Aorta (tissue), 5 donors: ENCODE results near the gene CAMK2G. TPM values are rescaled to one million over a fixed set of nuclear protein-coding genes. Genes with fewer than 3 reads are reported as not detected.
A peak's percentile ranks its signal among the peaks of the same experiment; 100 is the strongest.

Experiments
- ATAC-seq: fragments of 200-7000 bp; cut with Tn5 transposase; one replicate; pipeline ENCODE4 v1.9.1; 2022; ENCODE audit warnings: moderate library complexity; ENCODE audit not compliant: low FRiP score
- DNase-seq, 2 donors: peaks; one replicate each; pipeline ENCODE4 v3.0.0-alpha.2; 2020
- H3K27ac ChIP-seq, 2 donors: one replicate each; pipeline ENCODE4 v1.5.1; 2013; ENCODE audit warnings: low read length in 2 of 2, mild to moderate bottlenecking in 2 of 2, moderate library complexity in 2 of 2, control low read depth in 1 of 2, inconsistent platforms in 1 of 2, low read depth in 1 of 2
- H3K27me3 ChIP-seq, 2 donors: one replicate each; pipeline ENCODE4 v1.6.1; 2013; ENCODE audit warnings: control low read depth in 1 of 2, low read length in 1 of 2, mild to moderate bottlenecking in 1 of 2, moderate library complexity in 1 of 2; ENCODE audit not compliant: insufficient read depth in 2 of 2, control insufficient read depth in 1 of 2
- H3K36me3 ChIP-seq, 2 donors: one replicate each; pipeline ENCODE4 v1.6.1; 2013; ENCODE audit warnings: control low read depth in 1 of 2, low read length in 1 of 2, mild to moderate bottlenecking in 1 of 2; ENCODE audit not compliant: insufficient read depth in 2 of 2, control insufficient read depth in 1 of 2
- H3K4me1 ChIP-seq, 2 donors: one replicate each; pipeline ENCODE4 v1.6.1; 2013; ENCODE audit warnings: low read length in 2 of 2, control low read depth in 1 of 2, mild to moderate bottlenecking in 1 of 2, moderate library complexity in 1 of 2; ENCODE audit not compliant: insufficient read depth in 2 of 2, control insufficient read depth in 1 of 2
- H3K4me3 ChIP-seq, 2 donors: one replicate each; pipeline ENCODE4 v1.5.1; 2013; ENCODE audit warnings: low read length in 2 of 2, control low read depth in 1 of 2, mild to moderate bottlenecking in 1 of 2
- H3K9me3 ChIP-seq: one replicate; pipeline ENCODE4 v1.6.1; 2013; ENCODE audit warnings: mild to moderate bottlenecking, low read length; ENCODE audit not compliant: control insufficient read depth
- WGBS, 2 donors: extraction: QIAGEN DNeasy Blood & Tissue Kit; methylation state at CpG; one replicate each; pipeline ENCODE4 v1.1.7; 2013; 5-methylcytosine and 5-hydroxymethylcytosine counted together
- intact Hi-C, 2 donors: fragments of 100-400 bp; cut with DNase I; formaldehyde crosslinking; loops; one replicate each; pipeline versions ENCODE4 v1.14.2 to v1.15.0; 2022
- polyA plus RNA-seq, 2 donors: library from polyadenylated mRNA; stranded (reverse); fragments of 200-250 nt; gene quantifications; one replicate each; pipeline ENCODE4 v1.2.3, GENCODE V29; 2013
- total RNA-seq, 2 donors: library from RNA; stranded (reverse); fragmentation: NEBNext Ultra II Directional; extraction: Animal tissue kit (Norgen Biotek cat#: 25700); gene quantifications; one replicate each; pipeline ENCODE4 v1.2.1, GENCODE V29; 2021
- donor health status: healthy with polysubstance abuse.
- donor health status: Bipolar disorder and iron deficiency.
- donor health status: DM: no; HTN: no; CAD: no.
- donor health status: DM: no; HTN: no; CAD: no.
- donor health status: DM: yes; HTN: yes; CAD: no.

CAMK2G gene
- total and polyA plus RNA-seq, 4 donors, result 37.1 to 76.7 (median 70.8) TPM

DNA sequence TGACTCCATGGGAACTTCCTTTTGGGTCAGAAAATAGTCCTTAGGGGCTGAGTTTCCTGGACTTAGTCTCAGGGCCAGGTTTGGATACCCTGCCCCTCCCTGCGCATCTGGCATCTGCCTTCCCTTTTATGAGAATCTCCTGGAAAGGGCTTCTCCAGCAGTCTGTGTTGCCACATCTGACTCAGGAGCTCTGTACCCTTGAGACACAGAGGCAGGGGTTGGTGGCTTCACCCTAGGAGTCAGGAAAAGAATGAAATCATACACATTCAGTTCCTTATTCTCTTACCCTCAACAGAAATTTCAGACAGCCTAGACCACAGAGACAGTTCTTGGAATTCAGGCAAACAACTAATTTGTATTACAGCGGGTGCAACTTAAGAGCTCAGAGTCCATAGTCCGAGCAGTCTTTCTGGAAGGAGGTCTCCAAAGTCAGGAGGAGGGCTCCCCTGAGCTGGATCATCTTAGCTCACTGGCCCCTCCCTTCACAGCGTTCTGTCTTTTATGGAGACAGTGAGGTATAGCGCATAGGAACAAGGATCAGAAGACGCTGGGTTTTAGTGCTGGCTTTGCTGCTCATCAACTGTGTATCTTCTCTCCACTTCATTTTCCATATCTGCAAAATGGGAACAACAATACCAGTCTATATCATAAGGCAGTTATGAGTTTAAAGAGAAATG, 33.6 kb upstream of the CAMK2G start:
- DNase-seq (peak in 1 of 2 donors; percentile 79), ATAC-seq (no peak)
- no peaks in the 10 kb centered on the region for H3K4me1 ChIP-seq
- no peaks in the 10 kb centered on the region for H3K9me3 ChIP-seq
- H3K36me3 ChIP-seq, result no peaks in the 10 kb centered on the region
- intact Hi-C loops, result loop anchor here in 1 of 2 donors (2.0 kb wide), 1 partner anchor 33 kb away; no protein-coding TSS in a partner anchor
- H3K4me3 ChIP-seq, result no peak overlapping the region
- H3K27me3 ChIP-seq, result no peaks in the 10 kb centered on the region
- 91 to 92% methylated on average over 6 of the region's 6 CpGs for WGBS, 2 donors
- H3K27ac ChIP-seq, result peak overlapping the region in 1 of 2 donors; percentile 93

DNA sequence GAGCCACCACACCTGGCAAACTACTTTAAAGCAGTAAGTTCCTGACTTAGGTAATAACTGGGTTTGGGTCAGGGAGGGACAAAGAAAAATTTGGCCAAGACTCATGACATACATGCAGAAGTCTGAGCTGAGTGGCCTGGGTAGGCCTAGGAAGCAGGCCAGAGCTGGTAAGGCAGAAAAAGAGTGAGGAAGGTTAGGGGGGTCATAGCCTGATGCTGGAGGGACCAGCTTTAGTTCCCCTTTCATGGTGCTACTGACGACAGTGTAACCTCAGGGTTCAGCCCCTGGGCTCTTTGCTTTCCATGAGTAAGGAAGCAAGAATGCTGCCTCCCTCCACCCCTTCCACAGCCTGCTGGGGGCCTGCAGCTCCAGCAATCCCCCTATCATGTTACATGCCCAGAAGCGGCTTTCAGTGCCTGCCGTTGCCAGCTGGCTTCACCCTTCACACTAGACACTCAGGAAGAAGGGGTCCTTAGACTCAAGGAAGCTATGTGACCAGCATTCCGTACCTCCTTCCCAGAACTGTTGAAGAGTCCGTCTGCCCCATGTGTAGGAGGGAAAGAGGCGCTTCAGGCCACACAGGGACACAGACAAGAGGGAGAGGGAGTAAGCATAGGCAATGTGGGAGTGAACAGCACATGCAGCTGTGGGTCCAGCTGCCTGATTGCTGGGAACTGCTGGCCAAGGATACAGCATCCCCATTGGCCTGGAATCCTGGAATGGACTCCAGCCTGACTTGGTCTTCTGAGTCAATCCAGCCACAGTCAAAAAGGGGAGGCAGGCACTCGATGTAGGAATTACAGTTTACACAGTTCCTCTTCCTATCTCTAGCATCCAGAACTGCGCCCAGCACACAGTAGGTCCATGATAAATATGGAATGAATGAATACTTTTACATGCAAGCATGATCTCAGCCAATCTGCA, 32.4 kb upstream of the CAMK2G start:
- no peaks in the 10 kb centered on the region for H3K36me3 ChIP-seq
- DNase-seq, result peak; percentile 89 to 92
- H3K27ac ChIP-seq, result peak overlapping the region in 1 of 2 donors; percentile 93
- 8 to 11% methylated on average over 8 of the region's 8 CpGs for WGBS, 2 donors
- intact Hi-C loops, result loop anchor here in 1 of 2 donors (2.0 kb wide), 1 partner anchor 34 kb away; no protein-coding TSS in a partner anchor
- no peaks in the 10 kb centered on the region for H3K9me3 ChIP-seq
- H3K4me1 ChIP-seq, result no peaks in the 10 kb centered on the region
- H3K4me3 ChIP-seq, result no peak overlapping the region
- peak; percentile 89 for ATAC-seq
- H3K27me3 ChIP-seq, result no peaks in the 10 kb centered on the region

DNA sequence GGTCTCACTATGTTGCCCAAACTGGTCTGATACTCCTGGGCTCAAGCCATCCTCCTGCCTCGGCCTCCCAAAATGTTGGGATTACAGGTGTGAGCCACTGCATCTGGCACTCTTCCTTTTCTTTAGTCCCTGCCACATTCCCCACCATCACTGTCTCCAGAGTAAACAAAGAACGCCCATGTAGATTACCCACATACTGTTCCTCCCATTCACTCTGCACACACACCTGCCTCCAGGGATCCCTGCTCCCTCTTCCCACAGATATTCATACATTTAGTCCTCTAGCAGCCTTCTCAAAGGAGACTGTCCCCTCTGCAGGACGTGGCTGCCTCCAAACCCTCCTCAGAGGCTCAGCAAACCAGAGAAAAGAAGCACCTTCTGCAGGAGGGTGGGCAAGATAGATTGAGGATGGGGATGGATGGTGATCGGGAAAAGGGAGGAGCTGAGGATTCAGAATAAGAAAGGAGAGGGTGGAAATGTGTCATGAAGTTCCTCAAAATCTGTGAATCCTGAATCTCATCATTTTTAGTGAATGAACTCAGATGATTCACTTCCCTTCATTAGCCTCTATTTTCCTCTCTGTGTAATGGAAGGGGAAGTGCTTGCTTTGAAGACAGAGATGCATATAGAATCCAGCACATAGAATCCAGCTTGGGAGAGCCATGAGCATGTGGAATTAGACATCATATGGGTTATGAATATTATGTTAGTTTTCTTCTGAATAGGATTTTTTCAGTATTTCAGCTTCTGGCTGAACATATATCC, 31.1 kb upstream of the CAMK2G start:
- no peaks in the 10 kb centered on the region for H3K9me3 ChIP-seq
- 88 to 93% methylated on average over 4 of the region's 4 CpGs for WGBS, 2 donors
- intact Hi-C loops, result loop anchor here in 1 of 2 donors (2.0 kb wide), 1 partner anchor 35 kb away; no protein-coding TSS in a partner anchor
- no peak overlapping the region for H3K4me3 ChIP-seq
- no peaks in the 10 kb centered on the region for H3K27me3 ChIP-seq
- ATAC-seq (no peak), DNase-seq (no peak)
- H3K4me1 ChIP-seq, result no peaks in the 10 kb centered on the region
- H3K36me3 ChIP-seq, result no peaks in the 10 kb centered on the region
- H3K27ac ChIP-seq, result no peak overlapping the region

DNA sequence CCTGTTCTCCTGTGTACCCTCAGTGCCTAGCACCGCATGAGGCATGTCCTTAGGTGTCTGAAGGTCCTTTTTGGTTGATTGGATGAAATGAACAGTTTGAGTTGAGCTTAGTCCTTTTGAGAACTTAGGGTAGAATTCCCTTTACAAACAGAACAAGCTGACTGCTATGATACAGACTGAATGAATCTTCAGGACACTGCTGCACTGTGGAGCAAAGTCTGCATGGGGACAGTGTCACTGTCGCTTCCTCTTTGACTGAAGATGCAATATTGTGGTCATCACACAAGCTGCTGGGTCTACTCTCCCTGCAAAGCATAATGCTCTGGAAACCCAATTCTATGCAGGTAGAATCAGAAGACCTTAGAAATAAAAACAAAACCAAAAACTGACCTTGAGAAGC, 28.0 kb upstream of the CAMK2G start:
- DNase-seq (no peak), ATAC-seq (no peak)
- 93 to 97% methylated on average over 2 of the region's 2 CpGs for WGBS, 2 donors
- Histone ChIP-seq H3K4me1 (no peaks in the 10 kb centered on the region), H3K4me3 (no peak overlapping the region), H3K9me3 (no peaks in the 10 kb centered on the region), H3K36me3 (no peaks in the 10 kb centered on the region), H3K27me3 (no peaks in the 10 kb centered on the region), H3K27ac (no peak overlapping the region)
- intact Hi-C loops, result no loop called here

DNA sequence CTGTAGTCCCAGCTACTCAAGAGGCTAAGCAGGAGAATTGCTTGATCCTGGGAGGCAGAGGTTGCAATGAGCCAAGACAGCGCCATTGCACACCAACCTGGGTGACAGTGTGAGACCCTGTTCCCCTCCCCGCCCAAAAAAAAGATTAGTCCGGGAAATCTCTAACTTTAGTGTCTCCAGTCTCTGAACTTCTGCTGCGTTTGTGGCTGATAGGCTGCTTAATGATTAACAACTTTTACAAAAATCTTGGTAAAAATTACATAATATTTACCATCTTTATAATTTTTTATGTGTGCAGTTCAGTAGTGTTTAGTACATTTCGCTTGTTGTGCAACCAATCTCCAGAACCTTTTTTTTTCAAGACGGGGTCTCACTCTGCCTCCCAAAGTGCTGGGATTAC, 26.9 kb upstream of the CAMK2G start:
- no peaks in the 10 kb centered on the region for H3K36me3 ChIP-seq
- 85 to 96% methylated on average over 6 of the region's 6 CpGs for WGBS, 2 donors
- no peaks in the 10 kb centered on the region for H3K27me3 ChIP-seq
- no peak overlapping the region for H3K4me3 ChIP-seq
- intact Hi-C loops, result no loop called here
- no peak overlapping the region for H3K27ac ChIP-seq
- no peaks in the 10 kb centered on the region for H3K4me1 ChIP-seq
- no peaks in the 10 kb centered on the region for H3K9me3 ChIP-seq
- ATAC-seq (no peak), DNase-seq (no peak)

DNA sequence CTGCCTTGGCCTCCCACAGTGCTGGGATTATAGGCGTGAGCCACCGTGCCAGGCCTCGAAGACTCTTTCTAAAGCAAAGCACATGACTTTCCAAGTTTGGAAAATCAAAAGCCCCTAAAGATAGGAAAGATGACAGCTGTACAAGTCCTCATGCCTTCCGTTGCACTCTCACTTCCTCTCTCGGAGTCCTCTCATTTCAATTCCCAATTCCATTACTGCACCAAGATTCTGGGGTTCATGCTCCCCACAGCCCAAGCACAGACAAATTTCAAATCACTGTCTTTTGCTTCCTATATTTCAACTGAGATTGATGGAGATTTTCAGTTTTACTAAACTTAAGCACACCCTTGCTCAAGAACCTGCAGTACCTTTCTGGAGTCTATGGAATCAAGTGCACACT, 25.7 kb upstream of the CAMK2G start:
- Histone ChIP-seq H3K36me3 (no peaks in the 10 kb centered on the region), H3K4me1 (no peaks in the 10 kb centered on the region), H3K9me3 (no peaks in the 10 kb centered on the region), H3K4me3 (no peak overlapping the region), H3K27ac (no peak overlapping the region), H3K27me3 (no peaks in the 10 kb centered on the region)
- WGBS, 2 donors, result 92 to 94% methylated on average over 5 of the region's 5 CpGs
- ATAC-seq (no peak), DNase-seq (no peak)
- intact Hi-C loops, result no loop called here

DNA sequence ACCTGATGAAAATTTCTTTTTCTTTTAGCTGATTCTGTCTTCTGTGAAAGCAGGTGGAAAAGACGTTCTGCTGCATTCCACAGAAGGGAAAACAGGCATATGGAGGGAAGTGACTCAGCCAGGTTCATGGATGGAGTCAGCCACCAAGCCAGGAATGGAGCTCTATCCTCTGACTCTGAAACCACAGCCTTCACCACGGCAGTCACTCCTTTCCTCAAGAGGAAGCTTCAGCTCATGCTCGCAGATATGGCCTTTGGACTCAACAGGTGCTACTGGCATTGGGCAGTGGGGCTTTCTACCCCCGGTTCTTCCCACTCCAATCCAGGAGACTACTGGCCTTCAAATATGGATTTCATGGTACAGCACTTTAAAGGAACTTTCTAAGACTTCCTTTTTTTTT, 25.1 kb upstream of the CAMK2G start:
- Histone ChIP-seq H3K4me3 (no peak overlapping the region), H3K36me3 (no peaks in the 10 kb centered on the region), H3K27me3 (no peaks in the 10 kb centered on the region), H3K27ac (peak overlapping the region in 1 of 2 donors; percentile 0), H3K9me3 (no peaks in the 10 kb centered on the region), H3K4me1 (no peaks in the 10 kb centered on the region)
- WGBS, 2 donors, result 74 to 84% methylated on average over 4 of the region's 4 CpGs
- intact Hi-C loops, result no loop called here
- DNase-seq (no peak), ATAC-seq (no peak)

DNA sequence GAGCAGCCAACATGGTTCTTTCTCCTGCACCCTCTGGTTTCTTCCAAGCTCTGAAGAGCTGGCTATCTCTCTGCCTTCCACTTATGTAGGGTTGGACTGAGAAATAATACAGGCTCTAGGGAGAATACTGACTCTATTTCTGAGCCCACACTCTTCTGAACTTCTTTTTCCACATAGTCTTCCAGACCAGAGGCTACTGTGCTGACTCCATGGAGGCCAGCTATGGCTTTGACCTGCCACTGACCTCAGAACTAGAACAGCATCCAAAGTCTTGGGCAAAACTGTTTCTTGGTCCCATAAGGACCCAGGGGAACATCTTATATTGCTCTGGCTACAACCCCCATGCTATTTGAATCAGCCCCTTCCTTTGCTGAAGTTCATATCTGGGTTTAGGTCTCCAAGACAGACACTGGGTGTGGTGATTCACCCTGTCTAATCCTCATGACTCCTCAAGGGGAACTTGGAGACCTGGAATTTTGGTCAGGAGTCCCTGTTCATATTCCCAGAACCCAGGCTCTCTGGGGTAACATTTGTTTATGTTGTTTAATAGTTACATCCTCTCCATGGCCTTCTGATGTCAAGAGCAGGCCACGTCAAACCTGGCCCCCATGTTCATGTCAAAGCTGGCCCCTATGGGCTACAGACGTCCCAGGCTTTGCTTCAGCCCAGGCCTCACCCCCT, 24.5 kb upstream of the CAMK2G start:
- Histone ChIP-seq H3K9me3 (no peaks in the 10 kb centered on the region), H3K4me1 (no peaks in the 10 kb centered on the region), H3K27ac (peak overlapping the region in 1 of 2 donors; percentile 0), H3K4me3 (no peak overlapping the region), H3K36me3 (no peaks in the 10 kb centered on the region), H3K27me3 (no peaks in the 10 kb centered on the region)
- intact Hi-C loops, result no loop called here
- ATAC-seq, result peak; percentile 56
- no peak for DNase-seq
- 87 to 90% methylated on average over 2 of the region's 2 CpGs for WGBS, 2 donors
